Measurements from ENCODE around the gene CDKAL1.

- TF ChIP-seq SMAD1 (IDR thresholded peaks at IDR 0.05; ENCODE audit: low read depth, partially characterized antibody) = no peak
- TF ChIP-seq CTCF (IDR thresholded peaks at IDR 0.05 in 2 of 3, conservative IDR thresholded peaks at IDR 0.05 in 1 of 3; ENCODE audit: control insufficient read depth in 2 of 3, extremely low read depth in 1 of 3, insufficient read depth in 1 of 3, low read depth in 3 of 3, low read length in 3 of 3) = no peak
- no peak for TF ChIP-seq SIN3A (IDR thresholded peaks at IDR 0.05; ENCODE audit: low read depth, low read length)
- no peak for TF ChIP-seq ETV6 (conservative IDR thresholded peaks at IDR 0.05 in 1 of 2, IDR thresholded peaks at IDR 0.05 in 1 of 2; ENCODE audit: borderline replicate concordance in 1 of 2, low read depth in 1 of 2)
- no peak for TF ChIP-seq POLR2A (IDR thresholded peaks at IDR 0.05; ENCODE audit: low read depth, low read length)
- TF ChIP-seq TARDBP (IDR thresholded peaks at IDR 0.05; ENCODE audit: borderline replicate concordance) = no peak
- TF ChIP-seq SREBF1 (IDR thresholded peaks at IDR 0.05; ENCODE audit: low read length) = no peak
- TF ChIP-seq RBBP5 (conservative IDR thresholded peaks at IDR 0.05) = no peak
These were observed 42.2 kb upstream of the CDKAL1 start for GRCh38 chr6:20492099-20492498.
